ENCODE measurements around the gene SLFNL1. TPM values are rescaled to one million over a fixed set of nuclear protein-coding genes. Genes with fewer than 3 reads are reported as not detected.

SLFNL1 gene
- total RNA-seq: 1 to 10 TPM; 2.2 to 7.8 (median 5.3) TPM

DNA sequence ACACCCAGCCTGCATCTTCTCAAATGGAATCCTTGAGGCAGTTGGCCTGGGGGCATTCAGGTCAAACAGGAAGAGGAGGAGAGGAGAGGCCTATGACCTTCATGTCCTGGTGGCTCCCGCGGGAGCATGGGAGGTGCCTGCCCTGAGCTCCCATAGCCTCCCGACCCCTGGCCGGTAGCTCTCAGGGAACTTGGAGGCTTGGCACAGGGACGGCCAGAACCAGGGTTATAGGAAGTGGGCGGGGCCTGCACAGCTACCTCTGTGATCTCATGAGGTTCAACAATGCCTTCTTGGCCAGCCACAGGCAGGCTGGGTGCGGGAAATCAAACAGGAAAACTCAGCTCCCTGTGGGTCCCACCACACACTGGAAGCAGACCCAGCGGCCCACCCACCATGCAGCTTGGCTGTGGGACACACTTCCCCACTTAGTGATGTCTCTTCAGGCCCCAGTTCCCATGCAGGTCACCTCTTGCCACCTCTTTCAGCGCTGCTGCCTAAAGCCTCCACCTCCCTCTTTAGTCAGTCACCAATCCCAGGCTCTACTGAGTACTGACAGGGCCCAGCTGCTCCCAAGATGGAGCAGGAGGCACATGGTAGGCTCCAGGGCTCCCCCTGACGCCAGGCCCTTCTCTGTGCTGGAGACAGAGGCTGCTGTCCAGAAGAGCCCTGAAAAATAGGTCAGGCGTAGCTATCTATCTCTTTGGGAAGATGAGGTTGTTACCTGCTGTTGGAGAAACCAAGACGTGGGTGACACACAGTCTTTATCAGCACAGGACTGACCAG is at the start of gene SLFNL1:
Gene SLFNL1 (minus strand): TSS at position 200 of the 783 bp plus-strand sequence. CDS start 1,065 bp downstream, outside the sequence.
- H3K4me3 ChIP-seq: peak within 1 kb of the TSS in 1 of 4 donors; percentile 5
- TF ChIP-seq POLR2A (IDR thresholded peaks at IDR 0.05) (no peak), EP300 (IDR thresholded peaks at IDR 0.05) (no peak), POLR2AphosphoS5 (IDR thresholded peaks at IDR 0.05) (no peak)
- TF ChIP-seq, protein P1, sequence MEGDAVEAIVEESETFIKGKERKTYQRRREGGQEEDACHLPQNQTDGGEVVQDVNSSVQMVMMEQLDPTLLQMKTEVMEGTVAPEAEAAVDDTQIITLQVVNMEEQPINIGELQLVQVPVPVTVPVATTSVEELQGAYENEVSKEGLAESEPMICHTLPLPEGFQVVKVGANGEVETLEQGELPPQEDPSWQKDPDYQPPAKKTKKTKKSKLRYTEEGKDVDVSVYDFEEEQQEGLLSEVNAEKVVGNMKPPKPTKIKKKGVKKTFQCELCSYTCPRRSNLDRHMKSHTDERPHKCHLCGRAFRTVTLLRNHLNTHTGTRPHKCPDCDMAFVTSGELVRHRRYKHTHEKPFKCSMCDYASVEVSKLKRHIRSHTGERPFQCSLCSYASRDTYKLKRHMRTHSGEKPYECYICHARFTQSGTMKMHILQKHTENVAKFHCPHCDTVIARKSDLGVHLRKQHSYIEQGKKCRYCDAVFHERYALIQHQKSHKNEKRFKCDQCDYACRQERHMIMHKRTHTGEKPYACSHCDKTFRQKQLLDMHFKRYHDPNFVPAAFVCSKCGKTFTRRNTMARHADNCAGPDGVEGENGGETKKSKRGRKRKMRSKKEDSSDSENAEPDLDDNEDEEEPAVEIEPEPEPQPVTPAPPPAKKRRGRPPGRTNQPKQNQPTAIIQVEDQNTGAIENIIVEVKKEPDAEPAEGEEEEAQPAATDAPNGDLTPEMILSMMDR (IDR thresholded peaks at IDR 0.05): no peak
- no peak for ATAC-seq (ENCODE audit: low FRiP score in 2 of 2)
- DNase-seq: no peak
- no peaks in the 10 kb centered on the region for H3K27me3 ChIP-seq
- H3K9me3 ChIP-seq: no peaks in the 10 kb centered on the region
- WGBS, 2 donors: 53 to 54% methylated on average over 12 of the region's 12 CpGs
- peaks cover 0 to 25% (median 15%) of the 10 kb centered on the region in 4 donors for H3K36me3 ChIP-seq
- peak within 1 kb of the TSS; percentile 8 to 82 (median 48) for H3K27ac ChIP-seq
- peaks cover 0 to 27% (median 17%) of the 10 kb centered on the region in 4 donors for H3K4me1 ChIP-seq

DNA sequence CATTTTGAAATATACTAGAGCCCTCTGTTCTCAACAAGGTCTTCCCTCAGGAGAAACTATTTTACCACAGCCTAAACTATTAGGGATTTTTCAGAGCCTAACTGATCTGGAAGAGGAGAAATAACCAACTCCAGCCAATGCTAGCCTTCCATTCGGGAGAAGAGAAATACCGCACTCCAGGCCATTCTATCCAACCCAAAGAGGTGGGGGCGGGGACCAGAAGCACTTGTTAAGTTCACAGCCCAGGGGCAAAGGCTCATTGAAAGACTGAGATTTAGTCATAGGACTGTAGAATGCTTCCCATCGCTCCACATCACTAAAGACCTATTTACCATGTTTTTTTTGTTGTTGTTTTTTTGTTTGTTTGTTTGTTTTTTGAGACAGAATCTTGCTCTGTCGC is 35.4 kb upstream of the SLFNL1 start:
- ATAC-seq (ENCODE audit: low FRiP score in 2 of 2): no peak
- Histone ChIP-seq H3K27me3 (no peaks in the 10 kb centered on the region), H3K4me1 (no peaks in the 10 kb centered on the region), H3K27ac (no peak overlapping the region), H3K9me3 (no peaks in the 10 kb centered on the region), H3K36me3 (peaks cover 0 to 45% (median 8%) of the 10 kb centered on the region in 4 donors), H3K4me3 (no peak overlapping the region)
- WGBS, 2 donors: 91 to 95% methylated on average over 5 of the region's 5 CpGs
- TF ChIP-seq POLR2AphosphoS5 (IDR thresholded peaks at IDR 0.05): no peak
- no peak for DNase-seq

DNA sequence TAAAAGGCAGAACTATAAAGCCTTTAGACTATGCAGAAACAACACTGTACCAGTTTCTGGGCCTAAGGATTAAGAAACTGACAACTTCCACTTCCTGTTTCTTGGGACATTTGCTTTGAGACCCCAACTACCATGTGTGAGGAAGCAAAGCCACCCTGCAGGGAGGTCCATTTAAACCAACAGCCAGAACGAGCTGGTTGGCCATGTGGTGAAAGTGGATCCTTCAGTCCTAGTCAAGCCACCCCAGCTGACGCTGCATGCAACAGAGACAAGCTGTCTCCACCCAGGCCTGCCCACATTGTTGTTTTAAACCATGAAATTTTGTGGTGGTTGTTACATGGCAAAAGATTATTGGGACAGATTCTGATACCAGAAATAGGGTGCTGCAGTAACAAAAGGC is 31.8 kb upstream of the SLFNL1 start:
- Histone ChIP-seq H3K4me1 (no peaks in the 10 kb centered on the region), H3K4me3 (no peak overlapping the region), H3K27me3 (no peaks in the 10 kb centered on the region), H3K27ac (no peak overlapping the region), H3K36me3 (peaks cover 0 to 34% (median 9%) of the 10 kb centered on the region in 4 donors), H3K9me3 (no peaks in the 10 kb centered on the region)
- 75 to 83% methylated on average over 1 to 2 of the region's 2 CpGs for WGBS, 2 donors
- ATAC-seq (ENCODE audit: low FRiP score in 2 of 2) (peak in 1 of 2 donors; percentile 41), DNase-seq (no peak)
- no peak for TF ChIP-seq POLR2A (IDR thresholded peaks at IDR 0.05)
- no peak for TF ChIP-seq POLR2AphosphoS5 (IDR thresholded peaks at IDR 0.05)
- TF ChIP-seq EP300 (IDR thresholded peaks at IDR 0.05): no peak
- TF ChIP-seq, protein P1 (IDR thresholded peaks at IDR 0.05): no peak

DNA sequence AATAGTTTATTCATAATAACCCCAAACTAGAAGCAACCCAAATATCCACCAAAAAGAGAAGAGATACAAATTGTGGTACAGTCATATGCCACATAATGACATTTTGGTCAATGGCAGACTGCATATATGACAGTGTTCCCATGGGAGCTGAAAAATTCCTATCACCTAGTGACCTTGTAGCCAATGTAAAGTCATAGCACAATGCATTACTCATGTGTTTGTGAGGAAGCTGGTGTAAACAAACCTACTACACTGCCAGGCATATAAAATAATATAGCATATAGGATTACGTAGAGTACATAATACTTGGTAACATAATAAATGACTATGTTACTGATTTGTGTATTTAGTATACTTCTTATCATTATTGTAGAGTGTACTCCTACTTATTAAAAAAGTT is 29.5 kb upstream of the SLFNL1 start:
- no peak for ATAC-seq (ENCODE audit: low FRiP score in 2 of 2)
- peaks cover 0 to 37% (median 10%) of the 10 kb centered on the region in 4 donors for H3K36me3 ChIP-seq

DNA sequence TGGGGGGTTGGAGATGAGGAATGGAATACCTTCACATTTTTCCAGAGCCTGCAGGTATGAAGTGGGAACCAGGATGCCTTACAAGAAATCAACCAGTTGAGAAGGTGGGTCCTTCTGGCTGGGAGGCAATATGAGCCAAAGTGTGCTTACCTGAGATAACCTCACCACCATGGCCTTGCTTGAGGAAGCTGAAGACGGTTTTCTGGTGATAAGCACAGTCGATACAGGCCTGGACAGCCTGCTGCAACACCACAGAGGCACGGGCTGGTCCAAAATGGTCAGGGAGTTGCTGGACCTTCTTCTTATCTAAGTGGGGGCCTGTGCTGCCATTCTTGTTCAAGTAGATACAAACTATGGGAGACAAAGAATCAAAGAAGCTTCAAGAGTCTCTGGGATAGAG is 27.0 kb upstream of the SLFNL1 start:
- no peak for DNase-seq
- TF ChIP-seq POLR2A (IDR thresholded peaks at IDR 0.05): no peak
- no peak for TF ChIP-seq EP300 (IDR thresholded peaks at IDR 0.05)
- TF ChIP-seq POLR2AphosphoS5 (IDR thresholded peaks at IDR 0.05): no peak
- TF ChIP-seq, protein P1 (IDR thresholded peaks at IDR 0.05): no peak

More for the DNA sequence above, 29.5 kb upstream of the SLFNL1 start:
- DNase-seq: no peak
- TF ChIP-seq EP300 (IDR thresholded peaks at IDR 0.05): no peak
- no peak for TF ChIP-seq POLR2AphosphoS5 (IDR thresholded peaks at IDR 0.05)
- TF ChIP-seq, protein P1 (IDR thresholded peaks at IDR 0.05): no peak
- no peak for TF ChIP-seq POLR2A (IDR thresholded peaks at IDR 0.05)
- Histone ChIP-seq H3K27ac (no peak overlapping the region), H3K27me3 (no peaks in the 10 kb centered on the region), H3K9me3 (no peaks in the 10 kb centered on the region), H3K4me3 (no peak overlapping the region), H3K4me1 (peaks cover 2 to 8% (median 3%) of the 10 kb centered on the region in 4 donors)
- 89 to 100% methylated on average over 1 of the region's 1 CpG for WGBS, 2 donors

More for the DNA sequence above, 27.0 kb upstream of the SLFNL1 start:
- H3K27ac ChIP-seq: no peak overlapping the region
- H3K27me3 ChIP-seq: no peaks in the 10 kb centered on the region
- peaks cover 20 to 25% (median 25%) of the 10 kb centered on the region in 4 donors for H3K4me1 ChIP-seq
- 93 to 100% methylated on average over 3 of the region's 3 CpGs for WGBS, 2 donors
- no peak overlapping the region for H3K4me3 ChIP-seq
- no peaks in the 10 kb centered on the region for H3K9me3 ChIP-seq
- peaks cover 0 to 32% (median 10%) of the 10 kb centered on the region in 4 donors for H3K36me3 ChIP-seq
- ATAC-seq (ENCODE audit: low FRiP score in 2 of 2): no peak

All from upper lobe of left lung (tissue), 6 donors.